Calu3 (cell line): ENCODE data around the gene USH2A. TPM values are rescaled to one million over a fixed set of nuclear protein-coding genes. Genes with fewer than 3 reads are reported as not detected.

Source experiments
- BruUV-seq: library from RNA; stranded (reverse); fragments of 400-500 nt; replicated peaks from 2 replicates; lab custom pipeline; 2021; lab: Mats Ljungman, UMichigan
- CTCF ChIA-PET: fragments of 300-600 bp; sonication (Branson Sonifier 250); formaldehyde crosslinking; loops from one replicate; lab custom pipeline; 2022; ENCODE audit warnings: antibody characterized with exemption; lab: Charles Lee
- DNase-seq: peaks from one replicate; pipeline ENCODE4 v3.0.0; 2022
- H3K27ac Mint-ChIP-seq: one replicate; pipeline ENCODE4 v1.8.0; 2022; ENCODE audit warnings: mixed read lengths; ENCODE audit not compliant: unreplicated experiment
- H3K27me3 Mint-ChIP-seq: one replicate; pipeline ENCODE4 v1.8.0; 2022; ENCODE audit warnings: mixed read lengths; ENCODE audit not compliant: unreplicated experiment
- H3K36me3 Mint-ChIP-seq: one replicate; pipeline ENCODE4 v1.8.0; 2022; ENCODE audit warnings: mild to moderate bottlenecking, moderate library complexity, mixed read lengths; ENCODE audit not compliant: insufficient read depth, unreplicated experiment
- H3K4me1 Mint-ChIP-seq: one replicate; pipeline ENCODE4 v1.8.0; 2022; ENCODE audit warnings: mild to moderate bottlenecking, low read depth, mixed read lengths; ENCODE audit not compliant: unreplicated experiment
- H3K4me3 Mint-ChIP-seq: one replicate; pipeline ENCODE4 v1.8.0; 2022; ENCODE audit warnings: mild to moderate bottlenecking, low read depth, moderate library complexity, mixed read lengths; ENCODE audit not compliant: unreplicated experiment
- H3K9me3 Mint-ChIP-seq: one replicate; pipeline ENCODE4 v1.8.0; 2022; ENCODE audit warnings: low read depth, mixed read lengths; ENCODE audit not compliant: unreplicated experiment
- CTCF ChIP-seq: fragments of 200-600 bp; IDR thresholded peaks from one replicate; pipeline ENCODE4 v1.8.0; 2022; ENCODE audit warnings: antibody characterized with exemption; ENCODE audit not compliant: unreplicated experiment
- intact Hi-C: fragments of 100-400 bp; cut with micrococcal nuclease; formaldehyde crosslinking; loops from one replicate; pipeline ENCODE4 v1.10.0; 2022; ENCODE audit not compliant: unreplicated experiment
- total RNA-seq: library from RNA; stranded (reverse); gene quantifications from 2 replicates; pipeline ENCODE4 v1.2.3, GENCODE V29; 2022

USH2A gene
- total RNA-seq, 1 experiment from 2014 or later = not detected

- intact Hi-C loops = loop anchor here (2.0 to 5.0 kb wide), 4 partner anchors 82 to 512 kb away; no protein-coding TSS in a partner anchor
- DNase-seq = no peak
- H3K27ac Mint-ChIP-seq = no peak overlapping the region
- H3K4me3 Mint-ChIP-seq = no peak overlapping the region
- H3K27me3 Mint-ChIP-seq = no peaks in the 10 kb centered on the region
- TF ChIP-seq CTCF = no peak
- no peaks in the 10 kb centered on the region for H3K9me3 Mint-ChIP-seq
- CTCF ChIA-PET = no interaction called here
- peaks cover 14% of the 10 kb centered on the region for H3K4me1 Mint-ChIP-seq
- BruUV-seq = no TSS peak
- H3K36me3 Mint-ChIP-seq = no peaks in the 10 kb centered on the region
Observed at GRCh38 chr1:216194721-216195120, 228.5 kb downstream of the USH2A start.

- CTCF ChIA-PET = interaction anchor here (0.6 to 1.2 kb wide), 8 partner anchors 17 to 308 kb away, joined by 3 to 9 read pairs (median 4); no protein-coding TSS in a partner anchor
- intact Hi-C loops = loop anchor here (2.0 to 5.0 kb wide), 4 partner anchors 82 to 512 kb away; no protein-coding TSS in a partner anchor
- peak; percentile 22 for TF ChIP-seq CTCF
- DNase-seq = peak; percentile 36
- Mint-ChIP-seq H3K27ac (no peak overlapping the region), H3K4me1 (peaks cover 14% of the 10 kb centered on the region), H3K9me3 (no peaks in the 10 kb centered on the region), H3K4me3 (peak overlapping the region; percentile 1), H3K36me3 (no peaks in the 10 kb centered on the region), H3K27me3 (no peaks in the 10 kb centered on the region)
- BruUV-seq = no TSS peak
Observed at GRCh38 chr1:216193839-216194443, 229.3 kb downstream of the USH2A start.

- Mint-ChIP-seq H3K36me3 (no peaks in the 10 kb centered on the region), H3K27ac (no peak overlapping the region), H3K4me3 (no peak overlapping the region), H3K4me1 (peaks cover 28% of the 10 kb centered on the region), H3K9me3 (no peaks in the 10 kb centered on the region), H3K27me3 (no peaks in the 10 kb centered on the region)
- CTCF ChIA-PET = no interaction called here
- no peak for DNase-seq
- BruUV-seq = no TSS peak
- no peak for TF ChIP-seq CTCF
- intact Hi-C loops = loop anchor here (5.0 kb wide), 2 partner anchors 78 to 508 kb away; no protein-coding TSS in a partner anchor
Observed at GRCh38 chr1:216190438-216190837, 232.8 kb downstream of the USH2A start.

GRCh38 chr1:216186816-216187215 lies 236.4 kb downstream of the USH2A start:
- DNase-seq = peak; percentile 51
- CTCF ChIA-PET = no interaction called here
- no TSS peak for BruUV-seq
- no peak overlapping the region for H3K4me3 Mint-ChIP-seq
- H3K4me1 Mint-ChIP-seq = peaks cover 34% of the 10 kb centered on the region
- no peaks in the 10 kb centered on the region for H3K36me3 Mint-ChIP-seq
- intact Hi-C loops = no loop called here
- H3K27me3 Mint-ChIP-seq = no peaks in the 10 kb centered on the region
- TF ChIP-seq CTCF = no peak
- no peaks in the 10 kb centered on the region for H3K9me3 Mint-ChIP-seq
- peak overlapping the region; percentile 10 for H3K27ac Mint-ChIP-seq
